Thoracic aorta (tissue), 2 donors: Measurements from ENCODE around the gene TLX1. TPM values are rescaled to one million over a fixed set of nuclear protein-coding genes. Genes with fewer than 3 reads are reported as not detected.

Experiments
- ATAC-seq: fragments of 150-250 bp; one replicate; pipeline ENCODE4 v1.8.0; 2017; ENCODE audit warnings: low read depth; ENCODE audit not compliant: insufficient number of reproducible peaks, low FRiP score
- DNase-seq: peaks from one replicate; pipeline ENCODE4 v3.0.0-alpha.2; 2020; ENCODE audit warnings: low spot score
- H3K27ac ChIP-seq, 2 donors: fragments of 200-600 bp; sonication (generic); 1 replicate in 1 of 2; 2 replicates in 1 of 2; pipeline ENCODE4 v1.5.1; 2016; ENCODE audit warnings: mild to moderate bottlenecking in 2 of 2, moderate library complexity in 2 of 2
- H3K27me3 ChIP-seq: fragments of 200-600 bp; sonication (generic); replicated peaks from 2 replicates; pipeline ENCODE4 v1.6.0; 2016; ENCODE audit warnings: mild to moderate bottlenecking; ENCODE audit not compliant: insufficient read depth
- H3K36me3 ChIP-seq: fragments of 200-600 bp; sonication (generic); one replicate; pipeline ENCODE4 v1.5.1; 2016
- H3K4me1 ChIP-seq, 2 donors: fragments of 200-600 bp; sonication (generic); 1 replicate in 1 of 2; 2 replicates in 1 of 2; pipeline versions ENCODE4 v1.5.1 to v1.6.0; 2016; ENCODE audit warnings: low read depth in 2 of 2, mild to moderate bottlenecking in 1 of 2; ENCODE audit not compliant: control insufficient read depth in 1 of 2
- H3K4me3 ChIP-seq: fragments of 200-600 bp; sonication (generic); 2 replicates; pipeline ENCODE4 v1.5.1; 2016; ENCODE audit warnings: mild to moderate bottlenecking
- H3K9me3 ChIP-seq: fragments of 200-600 bp; sonication (generic); 2 replicates; pipeline ENCODE4 v1.5.1; 2016
- CTCF ChIP-seq: fragments of 200-600 bp; sonication (generic); IDR thresholded peaks from one replicate; pipeline ENCODE4 v1.5.1; 2019; ENCODE audit warnings: antibody characterized with exemption
- total RNA-seq, 2 donors: library from RNA; depleted of rRNA; stranded (reverse); fragments of >200 nt; gene quantifications; one replicate each; pipeline versions ENCODE4 v1.1.0 to v1.2.3, GENCODE V29; 2016

The TLX1 gene
- total RNA-seq, 2 donors from 2014 or later: not detected

DNA sequence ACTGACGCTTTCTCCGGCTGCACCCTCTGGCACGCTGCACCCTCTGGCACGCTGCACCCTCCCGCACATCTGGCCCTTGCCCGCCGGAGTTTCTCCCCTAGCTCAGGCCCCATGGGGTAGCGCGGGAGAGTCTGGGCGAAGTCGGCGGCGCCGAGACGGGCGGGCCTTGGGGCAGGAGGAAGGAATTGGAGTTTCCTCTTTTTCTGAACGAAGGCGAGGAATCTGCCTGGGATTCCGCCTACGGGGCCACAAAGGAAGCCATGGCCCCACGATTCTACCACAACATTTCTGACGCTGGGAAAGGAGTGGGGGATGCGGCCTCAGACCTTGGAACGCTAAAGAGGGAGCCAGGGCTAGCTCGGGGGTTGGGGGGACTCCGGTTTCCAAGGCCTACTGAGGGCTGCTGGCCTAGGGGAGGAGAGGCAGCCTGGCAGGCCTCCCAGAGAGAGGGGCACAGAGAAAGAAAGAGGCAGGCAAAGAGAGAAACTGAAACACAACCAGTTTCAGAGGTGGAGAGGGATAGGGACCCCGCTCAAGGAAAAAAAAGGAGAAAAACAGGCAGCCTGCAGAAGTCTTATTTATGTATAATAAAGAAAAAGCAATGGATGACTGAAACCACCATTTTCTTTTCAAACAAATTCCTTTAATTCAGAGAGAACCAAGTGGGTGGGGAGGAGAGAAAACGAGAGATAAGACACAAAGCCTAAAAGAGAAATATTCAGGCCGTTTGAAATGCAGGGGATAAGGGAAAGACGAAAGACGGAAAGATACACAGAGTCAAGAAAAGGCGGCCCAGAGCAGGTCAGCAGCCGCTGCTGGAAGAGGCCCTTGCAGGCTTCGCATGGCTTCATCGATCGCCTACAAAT is 4.3 kb downstream of the TLX1 start:
- Histone ChIP-seq H3K9me3 (no peaks in the 10 kb centered on the region), H3K27me3 (peaks cover 21% of the 10 kb centered on the region), H3K4me3 (peak overlapping the region; percentile 53), H3K27ac (no peak overlapping the region), H3K4me1 (peaks cover 21 to 42% of the 10 kb centered on the region in 2 donors), H3K36me3 (no peaks in the 10 kb centered on the region)
- no peak for TF ChIP-seq CTCF
- ATAC-seq (no peak), DNase-seq (no peak)

DNA sequence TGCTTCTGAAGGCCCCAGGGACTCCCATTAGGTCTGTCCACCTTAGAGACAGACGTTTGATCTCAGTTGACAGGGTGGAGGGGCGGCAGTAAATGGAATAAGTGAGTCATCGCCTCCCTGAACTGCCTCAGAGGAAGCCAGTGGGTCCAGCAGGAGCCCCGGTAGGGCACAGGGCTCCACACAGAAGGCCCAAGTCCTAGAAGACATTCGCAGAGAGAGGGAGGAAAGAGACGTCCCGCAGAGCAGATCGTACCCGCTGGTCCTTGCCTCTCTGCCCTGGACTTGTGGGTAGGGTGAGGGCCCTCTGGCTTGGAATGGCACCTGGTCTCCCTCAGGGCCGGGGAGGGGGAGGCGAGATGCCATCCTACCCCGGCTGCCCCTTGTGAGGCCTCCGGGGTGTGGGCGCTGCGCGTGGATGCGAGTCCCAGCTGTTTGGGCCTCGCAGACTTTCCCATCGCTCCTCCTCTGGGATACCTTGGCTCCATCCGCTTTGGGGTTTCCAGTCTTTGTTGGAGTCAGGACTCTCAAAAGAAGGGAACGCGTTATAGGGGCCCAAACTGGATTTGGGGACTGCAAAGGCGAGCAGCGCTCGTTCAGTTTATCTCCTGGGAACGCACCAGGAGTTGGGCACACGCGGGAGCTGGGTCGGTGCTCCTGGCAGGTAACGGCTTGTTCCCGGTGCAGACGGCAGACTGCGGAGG is 5.1 kb downstream of the TLX1 start:
- peaks cover 26% of the 10 kb centered on the region for H3K27me3 ChIP-seq
- peaks cover 19 to 36% of the 10 kb centered on the region in 2 donors for H3K4me1 ChIP-seq
- no peaks in the 10 kb centered on the region for H3K9me3 ChIP-seq
- ATAC-seq: no peak
- H3K36me3 ChIP-seq: no peaks in the 10 kb centered on the region
- no peak overlapping the region for H3K4me3 ChIP-seq
- no peak for DNase-seq
- no peak overlapping the region for H3K27ac ChIP-seq
- TF ChIP-seq CTCF: no peak

GRCh38 chr10:101136708-101137121 is 5.6 kb downstream of the TLX1 start:
- Histone ChIP-seq H3K9me3 (no peaks in the 10 kb centered on the region), H3K4me1 (peaks cover 16 to 32% of the 10 kb centered on the region in 2 donors), H3K36me3 (no peaks in the 10 kb centered on the region), H3K27me3 (peaks cover 29% of the 10 kb centered on the region), H3K27ac (no peak overlapping the region), H3K4me3 (no peak overlapping the region)
- DNase-seq (no peak), ATAC-seq (no peak)
- TF ChIP-seq CTCF: no peak

GRCh38 chr10:101137271-101137670 is 6.2 kb downstream of the TLX1 start:
- DNase-seq (no peak), ATAC-seq (no peak)
- Histone ChIP-seq H3K4me3 (no peak overlapping the region), H3K27me3 (peaks cover 32% of the 10 kb centered on the region), H3K9me3 (no peaks in the 10 kb centered on the region), H3K4me1 (peaks cover 16 to 32% of the 10 kb centered on the region in 2 donors), H3K27ac (no peak overlapping the region), H3K36me3 (no peaks in the 10 kb centered on the region)
- TF ChIP-seq CTCF: no peak

GRCh38 chr10:101138788-101139420 is 7.8 kb downstream of the TLX1 start:
- Histone ChIP-seq H3K9me3 (no peaks in the 10 kb centered on the region), H3K36me3 (no peaks in the 10 kb centered on the region), H3K4me1 (peaks cover 15 to 24% of the 10 kb centered on the region in 2 donors), H3K27ac (no peak overlapping the region), H3K4me3 (no peak overlapping the region), H3K27me3 (peaks cover 32% of the 10 kb centered on the region)
- TF ChIP-seq CTCF: no peak
- ATAC-seq: no peak
- no peak for DNase-seq
